Nephron (organoid): ENCODE measurements around the gene SEMA4G.
A peak's percentile ranks its signal among the peaks of the same experiment; 100 is the strongest.

ENCODE experiments used
- H3K27ac Mint-ChIP-seq, 3 experiments: 2 replicates each; pipeline ENCODE4 v1.8.0; 2020; ENCODE audit warnings: mixed read lengths in 3 of 3, mild to moderate bottlenecking in 2 of 3, moderate library complexity in 1 of 3
- H3K27me3 Mint-ChIP-seq: 2 replicates; pipeline ENCODE4 v1.8.0; 2021; ENCODE audit warnings: low read depth, mild to moderate bottlenecking, moderate library complexity, mixed read lengths
- H3K36me3 Mint-ChIP-seq: 2 replicates; pipeline ENCODE4 v1.8.0; 2020; ENCODE audit warnings: low read depth, mixed read lengths
- H3K4me1 Mint-ChIP-seq: 2 replicates; pipeline ENCODE4 v1.8.0; 2020; ENCODE audit warnings: mixed read lengths
- H3K4me3 Mint-ChIP-seq, 3 experiments: 2 replicates each; pipeline ENCODE4 v1.8.0; 2020; ENCODE audit warnings: mild to moderate bottlenecking in 3 of 3, mixed read lengths in 3 of 3, moderate library complexity in 2 of 3
- H3K9me3 Mint-ChIP-seq: 2 replicates; pipeline ENCODE4 v1.8.0; 2020; ENCODE audit warnings: mixed read lengths
- CTCF ChIP-seq, 3 experiments: fragments of 200-600 bp; sonication (generic); IDR thresholded peaks; one replicate each; pipeline ENCODE4 v1.5.0; 2021; ENCODE audit warnings: antibody characterized with exemption in 3 of 3; ENCODE audit not compliant: unreplicated experiment in 3 of 3

The SEMA4G gene

DNA sequence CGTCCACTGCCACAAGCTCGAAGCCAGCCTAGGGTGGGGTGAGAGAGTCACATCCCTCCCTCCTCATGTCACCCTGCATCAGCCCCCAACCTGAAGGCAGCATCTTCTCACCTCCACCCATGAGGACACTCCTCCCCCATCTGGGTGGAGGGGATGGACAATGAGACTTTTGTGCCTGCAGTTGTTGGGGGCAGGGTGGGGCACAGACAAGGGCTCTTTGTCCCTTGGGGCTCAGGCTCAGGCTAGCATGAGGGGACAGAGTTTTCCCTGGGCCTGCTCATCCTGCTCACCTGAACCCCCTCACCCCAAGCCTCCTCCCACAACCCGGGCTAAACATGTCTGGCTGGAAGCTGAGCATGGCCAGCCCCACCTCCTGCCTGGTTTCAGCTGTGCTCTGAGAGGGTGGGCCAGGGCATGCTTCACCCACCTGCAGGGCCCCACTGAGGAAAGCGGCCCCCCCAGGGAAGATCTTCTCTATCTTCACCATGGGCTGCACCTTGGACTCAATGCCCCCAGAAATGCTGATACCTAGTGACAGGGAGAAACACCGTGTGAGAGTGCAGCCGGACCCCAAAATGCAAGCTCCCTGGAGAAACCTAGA, 39.6 kb downstream of the SEMA4G start:
- Mint-ChIP-seq H3K4me3 (no peak overlapping the region), H3K4me1 (peaks cover 11% of the 10 kb centered on the region), H3K36me3 (peaks cover 11% of the 10 kb centered on the region), H3K27me3 (no peaks in the 10 kb centered on the region), H3K27ac (no peak overlapping the region), H3K9me3 (no peaks in the 10 kb centered on the region)
- no peak for TF ChIP-seq CTCF (IDR thresholded peaks at IDR 0.05; ENCODE audit: unreplicated experiment in 3 of 3)

DNA sequence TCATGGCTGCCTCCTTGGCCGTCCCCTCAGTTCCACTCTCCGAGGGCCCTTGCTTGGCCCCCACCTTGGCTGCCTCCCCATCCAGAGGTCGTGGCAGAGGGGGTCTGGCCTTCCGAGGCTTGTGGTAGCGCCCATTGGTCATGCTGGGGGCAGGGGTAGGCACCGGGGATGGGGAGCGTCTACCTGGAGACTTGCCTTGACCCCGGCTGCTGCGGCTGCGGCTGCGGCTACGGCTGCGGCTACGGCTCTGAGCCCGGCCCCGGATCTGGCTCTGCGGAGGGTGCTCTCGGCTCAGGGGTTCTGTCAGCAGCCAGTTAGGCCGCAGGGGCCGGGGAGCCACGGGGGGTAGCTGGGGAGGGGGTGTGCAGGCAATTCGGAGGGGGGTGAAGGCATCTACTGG, 41.0 kb downstream of the SEMA4G start:
- no peak for TF ChIP-seq CTCF (IDR thresholded peaks at IDR 0.05; ENCODE audit: unreplicated experiment in 3 of 3)
- Mint-ChIP-seq H3K9me3 (no peaks in the 10 kb centered on the region), H3K4me3 (no peak overlapping the region), H3K36me3 (peaks cover 5% of the 10 kb centered on the region), H3K4me1 (peaks cover 21% of the 10 kb centered on the region), H3K27ac (no peak overlapping the region), H3K27me3 (peaks cover 11% of the 10 kb centered on the region)

DNA sequence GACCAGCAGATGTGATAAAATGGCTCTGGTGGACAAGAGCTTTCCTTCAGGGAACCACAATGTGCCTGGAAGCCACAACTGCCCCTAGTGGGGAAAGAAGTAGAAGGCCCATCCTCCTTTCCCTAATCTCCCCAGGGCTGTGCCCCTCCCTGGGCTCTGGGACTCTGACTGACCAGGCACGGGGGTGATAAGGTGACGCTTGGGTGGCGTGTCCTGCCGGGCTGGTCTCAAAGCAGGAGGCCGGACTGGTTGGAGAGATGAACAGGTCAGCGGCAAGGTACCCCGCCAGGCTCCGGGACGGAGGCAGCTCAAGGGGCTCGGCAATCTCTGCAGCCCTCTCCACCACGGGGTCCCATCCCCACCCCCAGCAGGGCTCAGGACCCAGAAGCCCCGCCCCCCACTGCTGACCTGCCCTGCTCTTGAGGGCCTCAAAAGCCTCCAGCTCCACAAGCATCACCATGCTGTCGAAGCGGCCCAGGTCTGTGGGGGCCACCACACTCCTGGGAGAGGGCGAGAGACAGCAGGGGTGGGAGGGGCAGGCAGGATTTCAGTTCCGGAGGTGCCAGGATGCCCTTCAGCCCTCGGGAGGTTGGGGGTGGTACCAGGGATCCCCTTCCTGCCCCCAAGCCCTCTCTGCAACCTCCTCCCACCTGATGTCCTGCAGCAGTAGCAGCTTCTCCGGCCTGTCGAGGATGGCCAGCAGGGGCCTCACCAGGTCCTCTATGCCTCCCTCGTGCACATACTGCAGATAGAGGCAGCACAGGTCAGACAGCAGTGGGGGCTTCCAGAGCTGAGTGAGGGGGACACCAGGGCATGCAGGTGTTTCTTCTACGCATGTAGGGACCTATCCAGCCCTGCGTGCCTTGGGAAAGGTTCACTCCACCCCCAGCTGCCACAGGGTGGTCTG, 42.5 kb downstream of the SEMA4G start:
- Mint-ChIP-seq H3K36me3 (no peaks in the 10 kb centered on the region), H3K9me3 (no peaks in the 10 kb centered on the region), H3K4me3 (no peak overlapping the region), H3K27me3 (peaks cover 23% of the 10 kb centered on the region), H3K4me1 (peaks cover 31% of the 10 kb centered on the region), H3K27ac (no peak overlapping the region)
- TF ChIP-seq CTCF (IDR thresholded peaks at IDR 0.05; ENCODE audit: unreplicated experiment in 3 of 3): peak in 2 of 3 experiments; percentile 33 to 37

- H3K4me1 Mint-ChIP-seq: peaks cover 38% of the 10 kb centered on the region
- peak overlapping the region; percentile 32 to 75 (median 71) for H3K27ac Mint-ChIP-seq
- H3K9me3 Mint-ChIP-seq: no peaks in the 10 kb centered on the region
- peak; percentile 91 to 96 (median 92) for TF ChIP-seq CTCF (IDR thresholded peaks at IDR 0.05; ENCODE audit: unreplicated experiment in 3 of 3)
- no peaks in the 10 kb centered on the region for H3K36me3 Mint-ChIP-seq
- peaks cover 33% of the 10 kb centered on the region for H3K27me3 Mint-ChIP-seq
- peak overlapping the region in 1 of 3 experiments; percentile 26 for H3K4me3 Mint-ChIP-seq
Measured at GRCh38 chr10:101012525-101013364, 43.4 kb downstream of the SEMA4G start.

DNA sequence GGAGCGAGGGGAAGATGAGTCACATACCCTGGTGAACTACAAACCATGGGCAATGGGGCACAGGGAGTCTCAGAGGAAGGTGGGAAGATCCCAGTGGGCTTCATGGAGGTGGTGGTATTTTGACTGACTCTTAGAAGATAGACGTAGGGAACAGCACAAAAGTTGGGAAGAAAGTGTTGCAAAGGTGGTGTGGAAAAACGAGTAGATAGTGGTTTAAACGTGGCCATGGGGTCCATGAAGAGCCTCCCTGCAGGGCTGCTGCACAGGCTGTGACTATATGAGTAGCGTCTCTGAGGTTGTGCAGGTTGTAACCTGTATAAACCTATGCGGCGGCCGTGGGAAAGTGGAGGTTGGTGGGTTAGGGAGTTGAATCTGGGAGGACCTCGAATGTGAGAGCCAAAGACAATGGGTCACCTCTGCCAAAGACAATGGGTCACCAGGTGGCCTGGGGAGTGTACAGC, 44.1 kb downstream of the SEMA4G start:
- Mint-ChIP-seq H3K27me3 (peaks cover 36% of the 10 kb centered on the region), H3K36me3 (no peaks in the 10 kb centered on the region), H3K9me3 (no peaks in the 10 kb centered on the region), H3K27ac (peak overlapping the region; percentile 32 to 75 (median 71)), H3K4me1 (peaks cover 39% of the 10 kb centered on the region), H3K4me3 (no peak overlapping the region)
- no peak for TF ChIP-seq CTCF (IDR thresholded peaks at IDR 0.05; ENCODE audit: unreplicated experiment in 3 of 3)
